Naive thymus-derived CD4-positive, alpha-beta T cell (primary cell): ENCODE measurements around the gene DDX28. TPM values are rescaled to one million over a fixed set of nuclear protein-coding genes. Genes with fewer than 3 reads are reported as not detected.

Experiments used
- ATAC-seq: fragments of 150-1000 bp; cut with Tn5 transposase; 2 replicates; pipeline ENCODE4 v1.10.0; 2021; ENCODE audit warnings: mild to moderate bottlenecking, moderate library complexity
- CTCF ChIA-PET: fragments of 350-600 bp; sonication (Branson Sonifier 250); formaldehyde crosslinking; loops from one replicate; lab custom pipeline; 2021; ENCODE audit warnings: antibody characterized with exemption; lab: Charles Lee
- POLR2A ChIA-PET: fragments of 350-600 bp; sonication (Branson Sonifier 250); formaldehyde crosslinking; loops from one replicate; lab custom pipeline; 2021; ENCODE audit warnings: antibody characterized with exemption, inconsistent platforms; lab: Charles Lee
- DNase-seq, 9 donors: peaks; one replicate each; pipeline versions ENCODE4 v3.0.0 to v3.0.0-alpha.2; 2020 to 2022; ENCODE audit warnings: mixed read lengths in 1 of 9
- H3K27ac ChIP-seq: one replicate; pipeline ENCODE4 v1.7.0; 2013; ENCODE audit warnings: mild to moderate bottlenecking, low read depth, low read length, moderate library complexity
- H3K27me3 ChIP-seq, 2 donors: one replicate each; pipeline ENCODE4 v1.7.0; 2013; ENCODE audit warnings: low read length in 2 of 2, mild to moderate bottlenecking in 2 of 2, moderate library complexity in 2 of 2; ENCODE audit not compliant: control insufficient read depth in 2 of 2, insufficient read depth in 2 of 2
- H3K36me3 ChIP-seq, 3 experiments: 1 replicate in 2 of 3; 2 replicates in 1 of 3; pipeline ENCODE4 v1.7.0; 2013; ENCODE audit warnings: low read length in 3 of 3, mild to moderate bottlenecking in 3 of 3, moderate library complexity in 1 of 3; ENCODE audit not compliant: insufficient read depth in 3 of 3, control insufficient read depth in 2 of 3
- H3K4me1 ChIP-seq, 2 donors: one replicate each; pipeline ENCODE4 v1.7.0; 2013; ENCODE audit warnings: low read length in 2 of 2, mild to moderate bottlenecking in 2 of 2, moderate library complexity in 1 of 2; ENCODE audit not compliant: control insufficient read depth in 2 of 2, insufficient read depth in 2 of 2
- H3K4me3 ChIP-seq: 2 replicates; pipeline ENCODE4 v1.7.0; 2013; ENCODE audit warnings: mild to moderate bottlenecking, low read length
- H3K9me3 ChIP-seq, 3 experiments: 1 replicate in 2 of 3; 2 replicates in 1 of 3; pipeline ENCODE4 v1.7.0; 2013; ENCODE audit warnings: low read length in 3 of 3; ENCODE audit not compliant: control insufficient read depth in 2 of 3
- H3K27ac Mint-ChIP-seq, 9 donors: one replicate each; pipeline ENCODE4 v1.8.0; 2020 to 2022; ENCODE audit warnings: mixed read lengths in 9 of 9, mild to moderate bottlenecking in 8 of 9, moderate library complexity in 5 of 9, inconsistent platforms in 2 of 9
- H3K27me3 Mint-ChIP-seq, 5 donors: one replicate each; pipeline ENCODE4 v1.8.0; 2021 to 2022; ENCODE audit warnings: mixed read lengths in 5 of 5, mild to moderate bottlenecking in 1 of 5
- H3K36me3 Mint-ChIP-seq, 5 donors: one replicate each; pipeline ENCODE4 v1.8.0; 2020 to 2022; ENCODE audit warnings: mixed read lengths in 5 of 5, mild to moderate bottlenecking in 3 of 5, inconsistent platforms in 1 of 5
- H3K4me1 Mint-ChIP-seq, 7 donors: one replicate each; pipeline ENCODE4 v1.8.0; 2020 to 2022; ENCODE audit warnings: mixed read lengths in 7 of 7, mild to moderate bottlenecking in 3 of 7, inconsistent platforms in 1 of 7
- H3K4me3 Mint-ChIP-seq, 10 donors: one replicate each; pipeline ENCODE4 v1.8.0; 2020 to 2022; ENCODE audit warnings: mild to moderate bottlenecking in 10 of 10, mixed read lengths in 10 of 10, moderate library complexity in 6 of 10, inconsistent platforms in 2 of 10
- H3K9me3 Mint-ChIP-seq, 11 donors: one replicate each; pipeline ENCODE4 v1.8.0; 2020 to 2022; ENCODE audit warnings: mixed read lengths in 11 of 11, mild to moderate bottlenecking in 4 of 11, inconsistent platforms in 1 of 11, moderate library complexity in 1 of 11
- intact Hi-C, 2 donors: fragments of 100-400 bp; cut with micrococcal nuclease; formaldehyde crosslinking; loops; one replicate each; pipeline ENCODE4 v1.15.1; 2023
- polyA plus RNA-seq, 2 donors: library from polyadenylated mRNA; unstranded; fragments of 300-500 nt; fragmentation: Illumina TruSeq; gene quantifications; one replicate each; pipeline ENCODE4 v1.2.3, GENCODE V29; 2021
- total RNA-seq, 6 experiments: library from RNA in 5 of 6; stranded (reverse) in 5 of 6; gene quantifications; 1 replicate in 5 of 6; 2 replicates in 1 of 6; pipeline ENCODE4 v1.2.3 and lab custom pipeline; 2021 to 2026

Gene DDX28
- total RNA-seq = 10 to 100 TPM; 15.5 to 19.9 (median 19.1) TPM
- polyA plus RNA-seq = 10 to 100 TPM; 52.1 to 67.7 TPM
- 14.1 reads per million, percentile 43 among the genes with 10 or more reads in this experiment for total RNA-seq (lab: John Stamatoyannopoulos, UW)

- H3K4me3 ChIP-seq = peak within 1 kb of the TSS; percentile 67
- Mint-ChIP-seq H3K9me3 (peaks cover 0 to 7% (median 0%) of the 10 kb centered on the region in 11 donors), H3K27ac (peak within 1 kb of the TSS; percentile 94 to 100 (median 96)), H3K4me3 (peak within 1 kb of the TSS; percentile 88 to 100 (median 98)), H3K27me3 (peaks cover 0 to 2% (median 0%) of the 10 kb centered on the region in 5 donors), H3K36me3 (peaks cover 6 to 21% (median 10%) of the 10 kb centered on the region in 5 donors), H3K4me1 (peaks cover 13 to 42% (median 30%) of the 10 kb centered on the region in 7 donors)
- CTCF ChIA-PET = interaction anchor here (0.5 to 2.4 kb wide), 17 partner anchors 18 to 403 kb away, joined by 3 to 10 read pairs (median 4); partner anchors contain the start of gene DPEP2
- POLR2A ChIA-PET = interaction anchor here (0.7 to 12.0 kb wide), 14 partner anchors 9 to 123 kb away, joined by 3 to 422 read pairs (median 4); partner anchors contain the start of genes DPEP2, NFATC3 and PSMB10
- no peaks in the 10 kb centered on the region for H3K27me3 ChIP-seq
- peaks cover 16 to 22% of the 10 kb centered on the region in 2 donors for H3K4me1 ChIP-seq
- DNase-seq (peak; percentile 89 to 98 (median 94)), ATAC-seq (peak; percentile 98)
- intact Hi-C loops = loop anchor here (1.0 to 5.0 kb wide), 10 partner anchors 17 to 217 kb away; partner anchors contain the start of genes DPEP2 (in 1 of the 2), PSKH1 (in 1 of the 2), PSMB10 (in 1 of the 2) and RANBP10 (in 1 of the 2)
- H3K27ac ChIP-seq = peak within 1 kb of the TSS; percentile 92
- no peaks in the 10 kb centered on the region for H3K9me3 ChIP-seq
- H3K36me3 ChIP-seq = peaks cover 0 to 39% (median 0%) of the 10 kb centered on the region in 3 experiments
These were observed at the start of gene DDX28, which contains the start of gene DUS2 for GRCh38 chr16:68022728-68023537. TSS of gene DDX28 (minus strand) at chr16:68023232. CDS start at chr16:68023202, 30 bp downstream. TSS of gene DUS2 (plus strand) at chr16:68023284. CDS start at chr16:68038024, 14,740 bp downstream.

GRCh38 chr16:68072038-68072695 lies 49.1 kb upstream of the DDX28 start:
- DNase-seq (no peak), ATAC-seq (no peak)
- Mint-ChIP-seq H3K4me1 (peaks cover 62 to 88% (median 84%) of the 10 kb centered on the region in 7 donors), H3K4me3 (peak overlapping the region in 3 of 10 donors; percentile 3 to 77 (median 45)), H3K9me3 (no peaks in the 10 kb centered on the region), H3K27ac (peak overlapping the region in 6 of 9 donors; percentile 38 to 88 (median 68)), H3K36me3 (peaks cover 3 to 50% (median 14%) of the 10 kb centered on the region in 5 donors), H3K27me3 (no peaks in the 10 kb centered on the region)
- CTCF ChIA-PET = interaction anchor here (0.7 to 4.9 kb wide), 6 partner anchors 10 to 201 kb away, joined by 3 to 57 read pairs (median 5); partner anchors contain the start of gene NFATC3
- intact Hi-C loops = no loop called here
- Histone ChIP-seq H3K36me3 (peaks cover 0 to 14% (median 0%) of the 10 kb centered on the region in 3 experiments), H3K4me1 (peaks cover 62 to 70% of the 10 kb centered on the region in 2 donors), H3K27ac (no peak overlapping the region), H3K4me3 (no peak overlapping the region), H3K27me3 (no peaks in the 10 kb centered on the region), H3K9me3 (no peaks in the 10 kb centered on the region)
- POLR2A ChIA-PET = interaction anchor here (2.0 to 17.2 kb wide), 2 partner anchors 9 to 11 kb away, joined by 9 to 300 read pairs; partner anchors contain the start of gene NFATC3

GRCh38 chr16:68071518-68071901 lies 48.5 kb upstream of the DDX28 start:
- peaks cover 3 to 48% (median 13%) of the 10 kb centered on the region in 5 donors for H3K36me3 Mint-ChIP-seq
- H3K4me1 Mint-ChIP-seq = peaks cover 64 to 89% (median 84%) of the 10 kb centered on the region in 7 donors
- H3K27me3 Mint-ChIP-seq = no peaks in the 10 kb centered on the region
- H3K9me3 ChIP-seq = no peaks in the 10 kb centered on the region
- DNase-seq (no peak), ATAC-seq (no peak)
- H3K4me3 ChIP-seq = no peak overlapping the region
- no peak overlapping the region for H3K27ac ChIP-seq
- intact Hi-C loops = loop anchor here (1.0 to 2.0 kb wide), 3 partner anchors 13 to 158 kb away; partner anchors contain the start of gene NFATC3 (in 1 of the 2)
- CTCF ChIA-PET = interaction anchor here (0.7 to 4.9 kb wide), 11 partner anchors 11 to 201 kb away, joined by 3 to 57 read pairs (median 5); partner anchors contain the start of gene NFATC3
- peak overlapping the region in 8 of 9 donors; percentile 76 to 94 (median 88) for H3K27ac Mint-ChIP-seq
- POLR2A ChIA-PET = interaction anchor here (0.9 to 17.2 kb wide), 3 partner anchors 8 to 165 kb away, joined by 5 to 300 read pairs (median 9); partner anchors contain the start of gene NFATC3
- no peaks in the 10 kb centered on the region for H3K9me3 Mint-ChIP-seq
- H3K27me3 ChIP-seq = no peaks in the 10 kb centered on the region
- peak overlapping the region; percentile 5 to 80 (median 66) for H3K4me3 Mint-ChIP-seq
- peaks cover 64 to 71% of the 10 kb centered on the region in 2 donors for H3K4me1 ChIP-seq
- H3K36me3 ChIP-seq = peaks cover 0 to 14% (median 0%) of the 10 kb centered on the region in 3 experiments

GRCh38 chr16:68070806-68071517 lies 47.9 kb upstream of the DDX28 start:
- DNase-seq (peak in 2 of 9 donors; percentile 33 to 34), ATAC-seq (no peak)
- CTCF ChIA-PET = interaction anchor here (0.6 to 4.9 kb wide), 12 partner anchors 12 to 202 kb away, joined by 3 to 57 read pairs (median 4); partner anchors contain the start of gene NFATC3
- Histone ChIP-seq H3K4me1 (peaks cover 68 to 71% of the 10 kb centered on the region in 2 donors), H3K4me3 (peak overlapping the region; percentile 46), H3K9me3 (no peaks in the 10 kb centered on the region), H3K27ac (peak overlapping the region; percentile 59), H3K27me3 (no peaks in the 10 kb centered on the region), H3K36me3 (peaks cover 0 to 14% (median 0%) of the 10 kb centered on the region in 3 experiments)
- no peaks in the 10 kb centered on the region for H3K9me3 Mint-ChIP-seq
- peaks cover 66 to 89% (median 84%) of the 10 kb centered on the region in 7 donors for H3K4me1 Mint-ChIP-seq
- peak overlapping the region; percentile 25 to 80 (median 69) for H3K4me3 Mint-ChIP-seq
- H3K27ac Mint-ChIP-seq = peak overlapping the region; percentile 76 to 94 (median 88)
- intact Hi-C loops = loop anchor here (1.0 to 2.0 kb wide), 5 partner anchors 8 to 158 kb away; partner anchors contain the start of gene NFATC3 (in 2 of the 2)
- POLR2A ChIA-PET = interaction anchor here (0.6 to 17.2 kb wide), 6 partner anchors 8 to 255 kb away, joined by 3 to 300 read pairs (median 6); partner anchors contain the start of gene NFATC3
- H3K27me3 Mint-ChIP-seq = no peaks in the 10 kb centered on the region
- H3K36me3 Mint-ChIP-seq = peaks cover 3 to 44% (median 9%) of the 10 kb centered on the region in 5 donors

GRCh38 chr16:68070249-68070730 lies 47.3 kb upstream of the DDX28 start:
- ATAC-seq = no peak
- H3K36me3 ChIP-seq = peaks cover 0 to 8% (median 0%) of the 10 kb centered on the region in 3 experiments

More at GRCh38 chr16:68070249-68070730, 47.3 kb upstream of the DDX28 start:
- no peak for DNase-seq
- Histone ChIP-seq H3K27me3 (no peaks in the 10 kb centered on the region), H3K4me1 (peaks cover 68 to 70% of the 10 kb centered on the region in 2 donors), H3K27ac (peak overlapping the region; percentile 59), H3K4me3 (peak overlapping the region; percentile 46), H3K9me3 (no peaks in the 10 kb centered on the region)
- POLR2A ChIA-PET = interaction anchor here (0.6 to 17.2 kb wide), 8 partner anchors 7 to 255 kb away, joined by 3 to 300 read pairs (median 4); partner anchors contain the start of gene NFATC3
- peak overlapping the region; percentile 69 to 94 (median 85) for H3K27ac Mint-ChIP-seq
- H3K9me3 Mint-ChIP-seq = no peaks in the 10 kb centered on the region
- H3K36me3 Mint-ChIP-seq = peaks cover 2 to 41% (median 9%) of the 10 kb centered on the region in 5 donors
- CTCF ChIA-PET = interaction anchor here (0.6 to 4.9 kb wide), 10 partner anchors 10 to 254 kb away, joined by 3 to 57 read pairs (median 3); partner anchors contain the start of gene NFATC3
- intact Hi-C loops = loop anchor here (1.0 to 2.0 kb wide), 3 partner anchors 9 to 15 kb away; partner anchors contain the start of gene NFATC3 (in 2 of the 2)
- H3K4me1 Mint-ChIP-seq = peaks cover 64 to 89% (median 82%) of the 10 kb centered on the region in 7 donors
- peak overlapping the region; percentile 33 to 80 (median 69) for H3K4me3 Mint-ChIP-seq
- H3K27me3 Mint-ChIP-seq = no peaks in the 10 kb centered on the region
